T-helper 22 cell (primary cell): ENCODE measurements around the gene CHIT1.
A peak's percentile ranks its signal among the peaks of the same experiment; 100 is the strongest.
"Not testable (repeated sequence)": the region's sequence is repeated elsewhere in the genome, so short reads cannot be mapped to it uniquely, and the experiment has no call there.

ENCODE experiments used
- DNase-seq: peaks from one replicate; pipeline ENCODE4 v3.0.0-alpha.2; 2020; ENCODE audit warnings: low read depth

The CHIT1 gene

GRCh38 chr1:203229471-203230135 lies at the start of gene CHIT1:
CHIT1 (minus strand) TSS chr1:203229673; CDS start chr1:203229636, 37 bp downstream.
- no peak for DNase-seq

GRCh38 chr1:203278885-203279406 lies 49.5 kb upstream of the CHIT1 start:
- DNase-seq = no peak

DNA sequence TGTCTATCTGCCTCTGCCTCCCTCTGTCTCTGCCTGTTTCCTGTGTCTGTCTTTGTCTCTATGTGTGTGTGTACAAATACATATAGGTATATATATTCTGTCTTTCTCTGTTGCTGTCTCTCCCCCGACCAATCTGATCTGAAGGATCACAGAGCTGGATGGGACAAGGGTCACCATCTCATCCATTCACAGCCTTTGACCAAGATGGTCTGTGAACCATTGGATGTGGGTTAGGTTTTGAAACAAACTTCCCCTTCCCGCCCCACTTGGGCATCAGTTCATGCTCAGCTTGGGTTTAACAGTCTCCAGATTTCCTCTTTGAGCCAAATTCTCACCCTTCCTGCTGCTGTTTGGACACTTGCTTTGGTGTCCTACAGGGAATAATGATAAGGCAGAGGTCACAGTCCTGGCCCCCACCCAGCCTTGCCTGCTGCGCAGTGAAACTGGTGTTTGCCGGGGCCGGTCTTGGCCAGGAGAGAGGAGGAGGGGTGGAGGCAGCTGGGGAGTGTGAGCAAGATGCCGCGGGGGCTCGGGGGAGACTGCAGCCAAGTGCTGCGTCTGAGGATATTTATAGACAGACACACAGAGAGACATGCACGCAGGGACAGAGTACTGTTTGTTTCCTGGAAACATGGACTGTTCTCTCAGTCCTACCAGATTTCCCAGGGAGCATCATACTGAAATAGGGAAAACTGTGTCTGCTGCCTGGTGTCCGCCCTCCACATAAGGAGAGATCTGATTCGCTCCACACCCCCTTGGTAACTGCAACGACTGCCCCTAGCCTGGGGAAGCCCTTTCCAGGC lies 48.8 kb upstream of the CHIT1 start:
- DNase-seq = no peak

- no peak for DNase-seq
Observed at GRCh38 chr1:203276916-203277545, 47.6 kb upstream of the CHIT1 start.

GRCh38 chr1:203276408-203276807 lies 46.9 kb upstream of the CHIT1 start:
- DNase-seq = no peak

DNA sequence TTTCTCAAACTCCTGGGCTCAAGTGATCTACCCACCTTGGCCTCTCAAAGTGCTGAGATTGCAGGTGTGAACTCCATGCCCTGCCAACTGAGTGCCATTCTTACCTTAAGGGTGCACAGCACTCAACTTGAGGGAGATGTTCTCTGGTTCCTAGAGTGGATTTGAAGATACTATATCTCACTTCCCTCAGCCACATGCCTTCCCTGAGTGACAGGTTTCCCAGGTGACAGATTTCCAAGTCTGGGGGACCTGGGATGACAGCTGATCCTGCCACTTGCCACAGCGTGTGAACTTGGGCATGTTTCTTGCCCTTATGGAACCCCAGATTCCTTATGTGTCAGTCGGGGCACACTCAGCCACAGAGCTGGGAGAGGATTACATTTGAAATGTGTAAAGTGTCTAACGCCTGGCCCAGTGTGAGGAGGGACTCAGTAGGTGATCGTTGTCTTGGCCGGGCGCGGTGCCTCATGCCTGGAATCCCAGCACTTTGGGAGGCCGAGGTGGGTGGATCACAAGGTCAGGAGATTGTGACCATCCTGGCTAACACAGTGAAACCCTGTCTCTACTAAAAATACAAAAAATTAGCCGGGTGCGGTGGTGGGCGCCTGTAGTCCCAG lies 46.3 kb upstream of the CHIT1 start:
- DNase-seq = no peak

DNA sequence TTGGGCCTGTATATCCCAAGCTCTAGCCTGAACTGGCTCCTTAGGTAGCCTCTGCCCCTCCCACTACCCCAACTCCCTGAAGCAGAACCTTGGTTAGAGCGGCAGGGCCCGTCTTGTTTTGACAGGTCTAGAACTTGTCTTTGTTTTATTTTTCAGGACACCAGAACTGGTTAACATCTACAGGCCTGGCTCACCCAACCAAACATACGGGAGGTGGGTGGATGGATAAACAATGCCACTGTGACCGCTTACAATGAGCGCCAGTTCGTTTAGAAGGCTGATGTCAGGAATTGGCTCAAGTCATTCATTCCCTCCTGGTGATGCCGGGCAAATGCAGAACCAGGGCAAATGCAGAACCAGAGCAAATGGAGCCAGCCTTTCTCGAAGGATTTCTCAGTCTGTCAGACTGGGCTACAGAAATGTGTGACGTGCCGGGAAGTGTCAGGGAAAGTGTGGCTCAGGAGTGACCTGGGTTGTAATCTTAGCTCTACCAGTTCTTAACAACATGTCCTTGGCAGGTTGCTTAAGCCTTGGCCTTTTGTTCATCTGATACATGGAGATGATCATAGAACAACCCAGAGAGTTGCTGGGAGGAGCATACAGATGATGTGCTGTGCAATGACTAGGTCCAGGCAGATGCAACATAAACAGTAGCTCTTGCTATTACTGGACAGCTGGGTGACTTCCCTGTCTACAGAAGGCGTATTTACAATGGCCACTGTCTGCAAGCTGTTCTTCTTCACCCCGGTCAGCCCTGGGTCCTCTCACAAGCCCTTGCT lies 45.3 kb upstream of the CHIT1 start:
- DNase-seq = no peak

GRCh38 chr1:203273869-203274602 lies 44.6 kb upstream of the CHIT1 start:
- no peak for DNase-seq

GRCh38 chr1:203273206-203273868 lies 43.9 kb upstream of the CHIT1 start:
- peak; percentile 75 for DNase-seq

GRCh38 chr1:203272633-203273205 lies 43.2 kb upstream of the CHIT1 start:
- no peak for DNase-seq

GRCh38 chr1:203271962-203272632 lies 42.6 kb upstream of the CHIT1 start:
- no peak for DNase-seq

DNA sequence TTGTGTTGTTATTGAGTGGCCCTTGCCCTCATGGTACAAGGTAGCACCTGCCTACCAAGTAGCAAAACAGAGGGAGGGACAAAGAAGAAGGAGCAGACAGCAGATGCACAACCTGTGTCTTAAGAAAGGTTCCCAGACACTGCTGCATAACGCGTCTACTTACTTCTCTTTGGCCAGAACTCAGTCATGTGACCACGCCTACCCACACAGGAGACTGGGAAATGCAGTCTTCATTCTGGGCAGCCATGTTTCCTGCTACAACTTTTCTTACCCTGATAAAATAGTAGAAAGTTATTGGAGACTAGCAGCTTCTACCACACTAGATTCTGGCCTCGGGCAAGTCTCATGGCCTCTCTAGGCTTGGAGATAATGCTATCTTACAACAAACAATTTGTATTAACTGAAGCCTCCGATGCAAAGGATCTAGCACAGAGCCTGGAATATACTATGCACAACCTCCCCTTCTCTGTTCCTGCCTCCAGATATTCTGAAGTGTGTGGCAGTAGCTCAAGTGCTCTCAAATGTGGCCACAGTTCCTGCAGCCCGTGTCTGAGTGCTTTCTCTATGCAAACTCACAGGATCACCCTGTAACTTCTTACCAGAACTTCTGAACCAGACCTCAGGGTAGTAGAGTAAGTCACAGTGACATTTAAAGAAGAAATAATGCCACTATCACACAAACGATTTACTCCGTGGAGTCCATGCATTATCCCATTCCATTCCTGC lies 41.7 kb upstream of the CHIT1 start:
- DNase-seq = peak; percentile 58

GRCh38 chr1:203270448-203270847 lies 41.0 kb upstream of the CHIT1 start:
- DNase-seq = no peak

GRCh38 chr1:203269654-203270020 lies 40.2 kb upstream of the CHIT1 start:
- DNase-seq = no peak

GRCh38 chr1:203268901-203269653 lies 39.6 kb upstream of the CHIT1 start:
- DNase-seq = peak; percentile 27

DNA sequence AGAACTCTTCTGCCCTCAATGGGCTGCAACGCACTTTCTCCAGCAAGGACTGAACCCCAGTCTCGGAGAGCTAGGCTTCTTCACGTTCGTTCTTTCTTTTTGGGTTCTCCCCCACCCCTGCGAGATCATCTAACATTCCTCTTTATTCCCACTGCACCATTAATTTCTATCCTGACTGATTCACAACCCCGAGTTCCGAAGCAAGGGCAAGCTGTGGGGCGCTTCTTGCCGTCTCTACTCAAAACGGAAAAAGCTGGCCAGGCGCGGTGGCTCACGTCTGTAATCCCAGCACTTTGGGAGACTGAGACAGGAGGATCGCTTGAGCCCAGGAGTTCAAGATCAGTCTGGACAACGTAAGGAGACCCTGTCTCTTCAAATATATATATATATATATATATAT lies 38.4 kb upstream of the CHIT1 start:
- no peak for DNase-seq

- DNase-seq = peak; percentile 64
Observed at GRCh38 chr1:203267347-203267846, 37.9 kb upstream of the CHIT1 start.

DNA sequence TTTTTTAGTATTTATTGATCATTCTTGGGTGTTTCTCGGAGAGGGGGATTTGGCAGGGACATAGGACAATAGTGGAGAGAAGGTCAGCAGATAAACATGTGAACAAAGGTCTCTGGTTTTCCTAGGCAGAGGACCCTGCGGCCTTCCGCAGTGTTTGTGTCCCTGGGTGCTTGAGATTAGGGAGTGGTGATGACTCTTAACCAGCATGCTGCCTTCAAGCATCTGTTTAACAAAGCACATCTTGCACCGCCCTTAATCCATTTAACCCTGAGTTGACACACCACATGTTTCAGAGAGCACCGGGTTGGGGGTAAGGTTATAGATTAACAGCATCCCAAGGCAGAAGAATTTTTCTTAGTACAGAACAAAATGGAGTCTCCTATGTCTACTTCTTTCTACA lies 36.7 kb upstream of the CHIT1 start:
- DNase-seq = not testable (repeated sequence)
